WTC11 (cell line): ENCODE results near the gene SCUBE1.

Source experiments
- ESRRA ChIP-seq: sonication (generic); formaldehyde crosslinking; IDR thresholded peaks from 2 replicates; pipeline ENCODE4 v1.8.1; 2022; ENCODE audit warnings: mild to moderate bottlenecking, missing genetic modification reagents, borderline replicate concordance
- TF ChIP-seq, protein P1 (sequence below): fragments of 200-600 bp; IDR thresholded peaks from 2 replicates; pipeline ENCODE4 v1.8.0; 2022; ENCODE audit warnings: antibody characterized with exemption
- TF ChIP-seq, protein P2 (sequence below): sonication (generic); formaldehyde crosslinking; IDR thresholded peaks from 2 replicates; pipeline ENCODE4 v1.8.1; 2023; ENCODE audit warnings: mild to moderate bottlenecking, missing genetic modification reagents
- TF ChIP-seq, protein P3 (sequence below): sonication (generic); formaldehyde crosslinking; IDR thresholded peaks from 2 replicates; pipeline ENCODE4 v1.8.1; 2023; ENCODE audit warnings: mild to moderate bottlenecking, missing genetic modification reagents, moderate library complexity
- TF ChIP-seq, protein P4 (sequence below): fragments of 250-450 bp; sonication (Bioruptor Pico); IDR thresholded peaks from 2 replicates; pipeline ENCODE4 v1.9.0; 2021; ENCODE audit warnings: mild to moderate bottlenecking

DNA sequence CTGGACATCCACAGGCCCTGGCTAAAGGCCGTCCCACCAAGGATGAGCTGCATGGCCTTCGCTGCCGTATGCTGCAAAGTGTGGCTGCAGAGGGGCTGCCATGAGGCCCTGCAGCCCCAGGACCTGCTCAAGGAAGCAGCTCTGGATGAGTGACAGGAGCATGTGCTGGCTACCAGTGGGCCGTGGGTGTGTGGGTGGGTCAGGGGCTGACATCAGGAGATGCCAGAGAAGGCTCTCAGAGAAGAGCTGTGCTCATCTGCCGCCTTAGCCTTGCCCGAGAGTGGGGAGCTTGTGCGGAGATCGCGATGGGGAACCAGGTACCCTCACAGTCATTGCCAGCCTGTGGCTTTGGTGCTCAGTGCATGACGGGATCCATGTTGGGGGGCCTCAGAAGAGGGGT is 41.3 kb downstream of the SCUBE1 start:
- TF ChIP-seq, protein P1, sequence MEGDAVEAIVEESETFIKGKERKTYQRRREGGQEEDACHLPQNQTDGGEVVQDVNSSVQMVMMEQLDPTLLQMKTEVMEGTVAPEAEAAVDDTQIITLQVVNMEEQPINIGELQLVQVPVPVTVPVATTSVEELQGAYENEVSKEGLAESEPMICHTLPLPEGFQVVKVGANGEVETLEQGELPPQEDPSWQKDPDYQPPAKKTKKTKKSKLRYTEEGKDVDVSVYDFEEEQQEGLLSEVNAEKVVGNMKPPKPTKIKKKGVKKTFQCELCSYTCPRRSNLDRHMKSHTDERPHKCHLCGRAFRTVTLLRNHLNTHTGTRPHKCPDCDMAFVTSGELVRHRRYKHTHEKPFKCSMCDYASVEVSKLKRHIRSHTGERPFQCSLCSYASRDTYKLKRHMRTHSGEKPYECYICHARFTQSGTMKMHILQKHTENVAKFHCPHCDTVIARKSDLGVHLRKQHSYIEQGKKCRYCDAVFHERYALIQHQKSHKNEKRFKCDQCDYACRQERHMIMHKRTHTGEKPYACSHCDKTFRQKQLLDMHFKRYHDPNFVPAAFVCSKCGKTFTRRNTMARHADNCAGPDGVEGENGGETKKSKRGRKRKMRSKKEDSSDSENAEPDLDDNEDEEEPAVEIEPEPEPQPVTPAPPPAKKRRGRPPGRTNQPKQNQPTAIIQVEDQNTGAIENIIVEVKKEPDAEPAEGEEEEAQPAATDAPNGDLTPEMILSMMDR, result no peak
- TF ChIP-seq, protein P2, sequence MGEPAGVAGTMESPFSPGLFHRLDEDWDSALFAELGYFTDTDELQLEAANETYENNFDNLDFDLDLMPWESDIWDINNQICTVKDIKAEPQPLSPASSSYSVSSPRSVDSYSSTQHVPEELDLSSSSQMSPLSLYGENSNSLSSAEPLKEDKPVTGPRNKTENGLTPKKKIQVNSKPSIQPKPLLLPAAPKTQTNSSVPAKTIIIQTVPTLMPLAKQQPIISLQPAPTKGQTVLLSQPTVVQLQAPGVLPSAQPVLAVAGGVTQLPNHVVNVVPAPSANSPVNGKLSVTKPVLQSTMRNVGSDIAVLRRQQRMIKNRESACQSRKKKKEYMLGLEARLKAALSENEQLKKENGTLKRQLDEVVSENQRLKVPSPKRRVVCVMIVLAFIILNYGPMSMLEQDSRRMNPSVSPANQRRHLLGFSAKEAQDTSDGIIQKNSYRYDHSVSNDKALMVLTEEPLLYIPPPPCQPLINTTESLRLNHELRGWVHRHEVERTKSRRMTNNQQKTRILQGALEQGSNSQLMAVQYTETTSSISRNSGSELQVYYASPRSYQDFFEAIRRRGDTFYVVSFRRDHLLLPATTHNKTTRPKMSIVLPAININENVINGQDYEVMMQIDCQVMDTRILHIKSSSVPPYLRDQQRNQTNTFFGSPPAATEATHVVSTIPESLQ (CRISPR knock-in tag), result no peak
- no peak for TF ChIP-seq ESRRA
- TF ChIP-seq, protein P3, sequence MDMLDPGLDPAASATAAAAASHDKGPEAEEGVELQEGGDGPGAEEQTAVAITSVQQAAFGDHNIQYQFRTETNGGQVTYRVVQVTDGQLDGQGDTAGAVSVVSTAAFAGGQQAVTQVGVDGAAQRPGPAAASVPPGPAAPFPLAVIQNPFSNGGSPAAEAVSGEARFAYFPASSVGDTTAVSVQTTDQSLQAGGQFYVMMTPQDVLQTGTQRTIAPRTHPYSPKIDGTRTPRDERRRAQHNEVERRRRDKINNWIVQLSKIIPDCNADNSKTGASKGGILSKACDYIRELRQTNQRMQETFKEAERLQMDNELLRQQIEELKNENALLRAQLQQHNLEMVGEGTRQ (CRISPR knock-in tag), result no peak
- TF ChIP-seq, protein P4, sequence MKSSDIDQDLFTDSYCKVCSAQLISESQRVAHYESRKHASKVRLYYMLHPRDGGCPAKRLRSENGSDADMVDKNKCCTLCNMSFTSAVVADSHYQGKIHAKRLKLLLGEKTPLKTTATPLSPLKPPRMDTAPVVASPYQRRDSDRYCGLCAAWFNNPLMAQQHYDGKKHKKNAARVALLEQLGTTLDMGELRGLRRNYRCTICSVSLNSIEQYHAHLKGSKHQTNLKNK (CRISPR knock-in tag), result no peak
